HT1080 (cell line): ENCODE results near the gene NOP14. TPM values are rescaled to one million over a fixed set of nuclear protein-coding genes. Genes with fewer than 3 reads are reported as not detected.

Experiments used
- total RNA-seq: library from RNA; depleted of rRNA; stranded (reverse); fragments of >200 nt; shearing (Covaris generic); gene quantifications from 2 replicates; pipeline ENCODE4 v1.2.3, GENCODE V29; 2014; rRNA removed

NOP14 gene
- total RNA-seq, 1 experiment from 2014 or later: 39.6 TPM

Other genes starting within 250 kb of the NOP14 start
- 62.4 and 72.5 TPM in 2 replicates for gene TNIP2, start 207.1 kb downstream of the NOP14 start, total RNA-seq
- 25.3 and 35.1 TPM in 2 replicates for gene SH3BP2, start 170.3 kb downstream of the NOP14 start, total RNA-seq
- 102 and 129 TPM in 2 replicates for gene ADD1, start 119.6 kb downstream of the NOP14 start, total RNA-seq
- gene GRK4, start 165 bp upstream of the NOP14 start, total RNA-seq: 3.5 and 4.4 TPM in 2 replicates
- not detected in 2 replicates for gene HTT-AS, start 111.1 kb upstream of the NOP14 start, total RNA-seq
- 14.7 and 19.1 TPM in 2 replicates for gene HTT, start 111.3 kb upstream of the NOP14 start, total RNA-seq